Measurements from ENCODE around the gene LIPG.

DNA sequence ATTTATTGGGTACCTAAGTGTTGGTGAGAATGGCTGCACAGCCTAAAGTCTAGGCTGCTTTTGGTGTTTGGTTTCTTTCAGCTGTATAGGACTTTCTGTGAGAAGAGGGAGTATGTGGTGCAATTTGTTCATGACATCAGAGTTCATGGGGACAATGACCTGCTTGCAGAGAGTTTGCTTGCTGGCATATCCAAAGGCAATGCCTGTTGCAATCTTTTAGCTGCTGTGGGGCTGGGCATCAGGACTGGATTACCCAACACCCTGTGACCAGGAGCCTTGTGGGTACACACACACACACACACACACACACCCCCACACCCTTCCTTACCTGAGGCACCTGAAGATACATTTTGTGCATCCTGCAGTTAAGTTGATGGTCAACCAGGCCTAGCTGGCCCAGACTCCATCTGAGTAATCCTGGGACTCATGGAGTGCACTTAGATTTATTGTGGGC lies 68.4 kb downstream of the LIPG start:
- TF ChIP-seq, protein P1, sequence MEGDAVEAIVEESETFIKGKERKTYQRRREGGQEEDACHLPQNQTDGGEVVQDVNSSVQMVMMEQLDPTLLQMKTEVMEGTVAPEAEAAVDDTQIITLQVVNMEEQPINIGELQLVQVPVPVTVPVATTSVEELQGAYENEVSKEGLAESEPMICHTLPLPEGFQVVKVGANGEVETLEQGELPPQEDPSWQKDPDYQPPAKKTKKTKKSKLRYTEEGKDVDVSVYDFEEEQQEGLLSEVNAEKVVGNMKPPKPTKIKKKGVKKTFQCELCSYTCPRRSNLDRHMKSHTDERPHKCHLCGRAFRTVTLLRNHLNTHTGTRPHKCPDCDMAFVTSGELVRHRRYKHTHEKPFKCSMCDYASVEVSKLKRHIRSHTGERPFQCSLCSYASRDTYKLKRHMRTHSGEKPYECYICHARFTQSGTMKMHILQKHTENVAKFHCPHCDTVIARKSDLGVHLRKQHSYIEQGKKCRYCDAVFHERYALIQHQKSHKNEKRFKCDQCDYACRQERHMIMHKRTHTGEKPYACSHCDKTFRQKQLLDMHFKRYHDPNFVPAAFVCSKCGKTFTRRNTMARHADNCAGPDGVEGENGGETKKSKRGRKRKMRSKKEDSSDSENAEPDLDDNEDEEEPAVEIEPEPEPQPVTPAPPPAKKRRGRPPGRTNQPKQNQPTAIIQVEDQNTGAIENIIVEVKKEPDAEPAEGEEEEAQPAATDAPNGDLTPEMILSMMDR (conservative IDR thresholded peaks at IDR 0.05; ENCODE audit: low read length) = no peak
- no peak for TF ChIP-seq EZH2phosphoT487 (IDR thresholded peaks at IDR 0.05; ENCODE audit: borderline replicate concordance)
